Activated CD8-positive, alpha-beta memory T cell treated with anti-CD3 and anti-CD28 coated beads, Interleukin-2, amount 50 U/mL, for 1 hour (primary cell): Measurements from ENCODE around the gene TJP1.
"Not testable (repeated sequence)": the region's sequence is repeated elsewhere in the genome, so short reads cannot be mapped to it uniquely, and the experiment has no call there.

Source experiments
- DNase-seq: peaks from one replicate; pipeline ENCODE4 v3.0.0-alpha.2; 2020; ENCODE audit errors: extremely low read depth

Gene TJP1

DNA sequence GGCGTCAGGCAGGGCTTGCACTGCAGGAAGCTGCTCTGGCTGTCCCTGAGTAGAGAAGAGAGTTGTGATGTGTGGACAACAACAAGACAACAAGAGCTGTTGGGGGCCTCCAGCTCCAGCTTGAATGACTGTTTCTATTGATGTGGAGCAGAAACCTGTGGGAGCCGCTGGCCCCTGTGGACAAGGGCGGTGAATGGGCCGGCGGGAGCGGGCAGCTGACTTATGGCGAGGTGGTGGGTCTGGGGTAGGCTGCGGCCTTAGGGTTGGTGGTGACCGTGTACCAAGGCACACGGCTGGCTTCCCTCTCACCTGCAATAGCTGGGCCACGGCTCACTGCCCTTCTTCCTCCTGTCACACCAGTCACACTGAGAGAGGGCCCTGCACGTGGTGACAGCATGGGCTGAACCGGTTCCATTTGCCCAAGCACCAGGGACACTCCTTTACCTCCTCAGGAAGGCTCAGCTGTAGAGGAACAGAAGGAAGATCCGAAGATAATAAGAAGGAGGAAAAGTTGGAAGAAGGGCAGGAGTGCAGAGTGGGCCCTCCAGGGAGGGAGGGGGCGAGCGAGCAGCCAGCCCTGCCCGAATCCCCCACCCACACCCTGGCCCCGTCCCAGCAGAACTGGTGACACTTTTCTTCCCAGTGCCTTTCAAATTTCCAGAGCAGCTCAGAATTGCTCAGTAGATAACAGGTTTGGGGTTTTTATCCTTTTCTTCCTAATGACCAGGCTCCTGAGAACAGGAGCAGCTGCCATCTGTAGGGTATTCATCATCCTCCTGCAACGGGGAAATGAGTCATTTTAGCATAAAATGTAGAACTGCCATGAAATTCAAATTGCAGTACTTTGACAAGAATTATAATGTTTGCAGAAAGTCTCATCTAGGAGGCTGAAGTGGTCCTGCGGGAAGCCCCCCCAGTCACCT, 136.9 kb downstream of the TJP1 start:
- no peak for DNase-seq

DNA sequence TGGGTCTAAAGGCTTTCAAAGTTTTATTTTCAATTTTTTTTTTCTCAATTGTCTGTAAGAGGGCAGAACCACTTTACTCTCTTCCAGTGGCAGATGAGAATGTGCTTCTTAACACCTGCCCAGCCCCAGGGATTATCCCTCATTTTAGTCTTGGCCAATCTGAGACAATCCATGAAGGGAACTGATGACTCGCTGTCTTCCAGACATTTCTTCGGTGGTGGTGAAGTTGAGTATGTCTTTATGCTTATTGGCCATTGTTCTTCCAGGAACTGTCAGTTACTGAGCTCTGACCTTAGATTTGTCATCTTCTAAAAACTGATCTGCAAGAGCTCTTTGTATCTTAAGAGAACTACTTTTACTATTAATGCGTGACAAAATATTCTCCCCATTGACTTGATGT, 139.5 kb downstream of the TJP1 start:
- DNase-seq, result no peak

DNA sequence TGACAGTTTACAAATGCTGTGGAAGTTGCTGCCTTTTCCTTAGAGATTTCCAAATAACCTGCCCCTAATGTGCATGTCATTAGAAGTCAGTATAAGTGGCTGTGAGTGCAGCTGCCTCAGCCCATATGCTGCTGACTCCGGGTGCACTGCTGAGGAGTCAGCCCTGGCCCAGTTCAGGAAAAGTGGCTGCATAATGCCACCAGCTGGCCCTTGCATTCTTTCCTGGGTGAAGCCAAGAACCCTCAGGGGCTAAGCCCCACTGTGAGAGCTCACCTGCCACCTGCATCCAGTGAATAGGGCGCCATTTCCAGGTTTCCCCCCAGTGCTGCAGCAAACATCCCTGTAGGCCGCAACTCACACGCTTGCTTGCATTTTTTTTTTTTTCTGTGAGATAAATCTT, 139.9 kb downstream of the TJP1 start:
- DNase-seq, result no peak

DNA sequence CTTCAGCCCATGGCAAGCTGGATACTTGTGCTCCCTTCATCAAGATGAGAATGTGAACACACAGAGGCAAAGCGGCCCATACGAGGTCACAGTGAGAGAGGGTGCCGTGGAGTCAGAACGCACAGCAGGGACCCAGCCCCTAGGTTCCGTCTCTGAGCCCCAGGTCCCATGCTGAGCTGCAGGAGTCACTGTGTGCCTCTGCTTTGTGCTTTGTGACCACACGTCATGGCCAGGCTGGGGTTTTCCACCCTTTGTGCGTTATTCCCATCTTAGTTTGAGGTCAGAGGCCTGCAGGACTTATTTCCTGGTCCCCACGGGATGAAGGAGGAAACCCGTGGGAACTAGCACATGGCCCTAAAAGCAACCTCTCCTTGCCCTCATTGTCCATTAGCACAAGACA, 140.3 kb downstream of the TJP1 start:
- DNase-seq, result no peak

DNA sequence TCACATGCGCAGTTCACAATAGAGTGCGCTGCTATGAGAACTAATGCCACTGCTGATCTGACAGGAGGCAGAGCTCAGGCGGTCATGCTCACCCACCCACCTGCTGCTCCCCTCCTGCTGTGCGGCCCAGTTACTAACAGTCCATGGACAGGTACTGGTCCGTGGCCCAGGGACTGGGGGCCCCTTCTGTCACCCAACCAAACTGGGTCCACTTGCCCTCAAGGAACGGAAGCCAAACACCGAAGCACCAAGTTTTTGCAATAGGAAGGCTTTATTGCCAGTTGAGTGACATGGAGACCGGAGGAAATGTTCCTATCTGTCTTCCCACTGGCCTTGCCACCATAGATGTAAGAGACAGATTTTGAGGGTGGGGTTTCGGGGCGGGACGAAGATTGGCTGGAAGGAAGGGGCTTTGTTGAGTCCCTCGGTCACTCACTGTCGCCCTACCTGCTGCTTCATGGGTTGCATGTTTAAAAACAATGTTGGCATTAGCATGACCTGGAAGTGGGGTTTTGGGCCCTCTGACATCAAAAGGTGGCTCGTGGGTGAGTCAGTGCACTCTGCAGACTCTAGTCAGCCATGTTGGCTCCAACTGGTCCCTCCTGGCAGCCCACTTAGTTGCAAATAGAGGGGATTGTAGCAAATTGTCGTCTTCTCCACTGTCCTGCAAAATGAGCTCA, 141.0 kb downstream of the TJP1 start:
- no peak for DNase-seq

DNA sequence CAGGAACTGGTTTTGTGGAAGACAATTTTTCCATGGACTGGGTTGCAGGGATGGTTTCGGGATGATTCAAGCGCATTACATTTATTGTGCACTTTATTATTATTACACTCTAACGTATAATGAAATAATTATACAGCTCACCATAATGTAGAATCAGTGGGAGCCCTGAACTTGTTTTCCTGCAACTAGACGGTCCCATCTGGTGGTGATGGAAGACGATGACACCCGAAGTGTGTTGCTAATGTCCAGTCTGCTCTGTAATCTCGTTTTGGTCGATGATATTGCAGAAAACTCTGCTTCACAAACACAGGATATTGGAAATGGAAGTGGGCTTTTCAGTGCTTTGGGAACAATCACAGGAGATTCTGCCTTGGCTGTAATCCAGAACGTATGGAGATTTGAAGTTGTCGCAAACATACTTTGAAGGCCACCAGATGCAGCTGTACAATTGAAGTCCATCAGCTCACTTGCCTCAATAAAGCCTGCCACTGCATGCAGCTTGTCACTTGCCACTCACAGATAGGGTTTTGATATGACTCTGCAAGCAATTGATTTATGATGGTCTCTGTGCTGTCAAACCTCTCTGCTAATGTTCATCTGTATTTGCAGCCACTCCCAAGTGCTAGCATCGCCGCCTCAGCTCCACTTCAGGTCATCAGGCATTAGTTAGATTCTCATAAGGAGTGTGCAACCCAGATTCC, 141.7 kb downstream of the TJP1 start:
- DNase-seq, result no peak

DNA sequence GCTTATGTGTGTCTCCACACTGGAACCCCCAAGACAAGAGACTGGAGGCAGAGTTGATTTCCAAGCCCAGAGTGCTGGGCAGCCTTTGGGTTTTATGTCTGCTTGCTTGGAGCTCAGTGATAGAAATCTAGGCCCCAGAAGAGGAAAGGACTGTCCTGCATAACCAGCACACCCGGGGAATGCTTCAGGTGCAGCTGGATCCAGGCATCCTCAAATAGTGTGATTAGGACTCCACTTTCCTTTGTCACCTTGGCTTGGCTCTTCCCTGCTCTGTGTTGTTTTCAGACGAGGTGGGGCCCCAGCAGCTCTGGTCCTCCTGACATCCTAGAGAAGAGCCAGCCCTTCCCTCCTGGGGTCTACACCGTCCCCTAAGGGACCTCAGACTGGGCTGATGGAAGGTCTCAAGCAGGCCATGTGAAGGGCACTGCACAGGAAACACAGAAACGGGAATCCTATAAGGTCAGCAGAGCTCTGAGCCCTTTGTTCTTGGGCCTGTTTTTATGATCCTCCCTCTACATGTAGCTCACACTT, 143.7 kb downstream of the TJP1 start:
- DNase-seq, result no peak

DNA sequence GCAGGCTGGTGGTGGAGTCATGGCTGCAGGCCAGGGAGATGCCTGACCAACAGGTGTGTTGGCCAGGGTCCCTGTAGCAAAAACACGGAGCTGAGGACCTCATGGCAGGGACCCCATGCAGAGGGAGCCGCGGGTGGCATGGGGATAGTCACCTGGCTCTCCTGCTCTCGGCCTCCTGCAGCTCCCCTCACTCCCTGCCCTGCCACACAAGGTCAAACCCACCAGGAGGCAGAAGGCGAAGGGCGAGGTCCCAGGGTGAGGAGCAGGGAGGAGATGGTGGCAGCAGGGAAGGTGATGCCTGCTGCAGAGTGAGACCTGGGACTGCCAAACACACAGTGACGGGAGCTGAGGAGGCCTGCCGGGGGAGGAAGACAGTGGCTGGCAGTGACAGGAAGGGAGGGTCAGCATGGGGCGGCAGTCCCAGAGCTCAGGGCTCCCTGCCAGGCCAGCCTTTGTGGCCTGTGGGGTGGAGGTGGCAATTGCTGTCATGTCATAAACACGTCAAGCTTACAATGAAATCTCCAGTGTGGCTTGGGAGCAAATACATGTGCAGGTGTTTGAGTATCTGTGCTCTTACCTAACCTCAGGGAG, 144.3 kb downstream of the TJP1 start:
- DNase-seq, result no peak

DNA sequence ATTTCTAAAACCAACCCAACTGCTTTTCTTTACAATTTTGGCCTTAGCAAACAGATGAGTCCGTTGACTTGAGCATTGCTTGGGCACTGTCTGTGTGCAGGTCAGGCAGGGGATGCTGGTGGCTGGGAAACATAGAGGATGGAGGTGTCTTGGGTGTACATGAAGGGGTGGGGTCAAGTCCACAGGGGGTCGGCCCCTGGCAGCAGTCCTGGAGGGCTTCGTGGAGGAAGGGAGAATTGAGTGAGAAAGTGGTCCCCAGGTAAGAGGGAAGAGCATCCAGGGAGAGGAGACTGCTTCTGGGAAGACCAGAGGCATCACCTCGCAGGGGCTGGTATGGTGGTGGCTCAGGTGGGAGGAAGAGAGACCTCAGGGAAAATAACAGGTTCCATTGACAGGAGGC, 144.8 kb downstream of the TJP1 start:
- no peak for DNase-seq

DNA sequence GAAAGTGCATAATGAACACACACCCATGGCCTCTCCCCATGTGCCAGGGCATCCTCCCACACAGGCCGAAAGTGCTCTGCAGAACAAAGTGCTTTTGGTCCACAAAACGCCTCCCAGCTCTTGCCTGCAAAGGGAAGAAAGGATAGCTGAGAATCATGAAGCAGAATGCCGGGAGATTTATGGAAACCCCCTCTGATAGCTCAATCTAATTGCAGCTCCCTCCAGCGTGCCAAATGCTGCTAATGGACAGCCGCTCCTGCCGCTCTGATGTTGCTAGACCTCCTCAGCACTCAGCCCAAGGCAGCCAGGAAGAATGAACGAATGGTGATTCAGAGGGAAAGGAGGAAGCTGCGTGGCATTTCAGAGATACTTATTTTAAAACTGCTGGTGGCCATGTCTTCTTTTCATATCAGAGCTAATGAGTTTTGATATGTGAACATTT, 145.3 kb downstream of the TJP1 start:
- DNase-seq, result no peak

DNA sequence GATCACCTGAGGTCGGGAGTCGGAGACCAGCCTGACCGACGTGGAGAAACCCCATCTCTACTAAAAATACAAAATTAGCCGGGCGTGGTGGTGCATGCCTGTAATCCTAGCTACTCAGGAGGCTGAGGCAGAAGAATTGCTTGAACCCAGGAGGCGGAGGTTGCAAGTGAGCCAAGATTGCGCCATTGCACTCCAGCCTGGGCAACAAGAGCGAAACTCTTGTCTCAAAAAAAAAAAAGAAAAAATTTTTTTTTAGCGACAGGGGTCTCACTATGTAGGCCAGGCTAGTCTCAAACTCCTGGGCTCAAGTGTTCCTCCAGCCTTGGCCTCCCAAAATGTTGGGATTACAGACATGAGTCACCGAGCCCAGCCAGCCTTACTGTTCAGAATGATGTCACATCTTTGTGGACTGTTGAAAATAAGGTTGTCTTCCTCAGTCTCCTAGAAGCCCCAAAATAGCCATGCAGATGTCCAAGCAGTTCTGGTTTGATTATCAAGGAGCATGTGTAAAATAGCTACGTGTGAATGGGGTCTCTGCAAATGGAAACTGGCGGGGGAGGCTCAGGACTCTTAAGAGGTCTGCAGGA, 145.8 kb downstream of the TJP1 start:
- DNase-seq, result not testable (repeated sequence)

DNA sequence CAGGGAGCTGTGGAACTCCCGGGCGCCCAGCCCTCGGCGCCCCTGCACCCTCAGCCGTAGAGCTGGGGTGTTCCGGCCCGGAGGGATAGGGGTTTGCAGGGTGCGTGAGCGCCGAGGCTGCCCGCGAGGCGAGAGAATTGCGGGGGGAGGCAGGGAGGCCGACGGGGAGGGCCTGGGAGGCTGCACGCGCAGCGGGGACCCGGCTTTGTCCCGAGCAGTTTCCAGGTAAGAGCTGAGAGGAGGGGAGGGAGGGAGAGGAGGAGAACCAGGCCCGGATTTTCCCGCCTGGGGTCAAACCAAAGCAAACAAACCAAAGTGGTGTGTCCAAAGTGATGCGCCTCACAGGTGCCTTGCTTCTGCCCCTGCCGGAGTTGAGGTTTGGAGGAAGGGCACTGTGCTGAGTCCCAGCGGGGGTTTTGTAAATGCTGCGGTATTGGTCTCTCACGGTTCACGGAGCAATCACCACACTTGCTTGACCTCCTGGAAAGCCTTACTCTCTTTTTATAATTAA, 146.4 kb downstream of the TJP1 start:
- DNase-seq, result no peak

DNA sequence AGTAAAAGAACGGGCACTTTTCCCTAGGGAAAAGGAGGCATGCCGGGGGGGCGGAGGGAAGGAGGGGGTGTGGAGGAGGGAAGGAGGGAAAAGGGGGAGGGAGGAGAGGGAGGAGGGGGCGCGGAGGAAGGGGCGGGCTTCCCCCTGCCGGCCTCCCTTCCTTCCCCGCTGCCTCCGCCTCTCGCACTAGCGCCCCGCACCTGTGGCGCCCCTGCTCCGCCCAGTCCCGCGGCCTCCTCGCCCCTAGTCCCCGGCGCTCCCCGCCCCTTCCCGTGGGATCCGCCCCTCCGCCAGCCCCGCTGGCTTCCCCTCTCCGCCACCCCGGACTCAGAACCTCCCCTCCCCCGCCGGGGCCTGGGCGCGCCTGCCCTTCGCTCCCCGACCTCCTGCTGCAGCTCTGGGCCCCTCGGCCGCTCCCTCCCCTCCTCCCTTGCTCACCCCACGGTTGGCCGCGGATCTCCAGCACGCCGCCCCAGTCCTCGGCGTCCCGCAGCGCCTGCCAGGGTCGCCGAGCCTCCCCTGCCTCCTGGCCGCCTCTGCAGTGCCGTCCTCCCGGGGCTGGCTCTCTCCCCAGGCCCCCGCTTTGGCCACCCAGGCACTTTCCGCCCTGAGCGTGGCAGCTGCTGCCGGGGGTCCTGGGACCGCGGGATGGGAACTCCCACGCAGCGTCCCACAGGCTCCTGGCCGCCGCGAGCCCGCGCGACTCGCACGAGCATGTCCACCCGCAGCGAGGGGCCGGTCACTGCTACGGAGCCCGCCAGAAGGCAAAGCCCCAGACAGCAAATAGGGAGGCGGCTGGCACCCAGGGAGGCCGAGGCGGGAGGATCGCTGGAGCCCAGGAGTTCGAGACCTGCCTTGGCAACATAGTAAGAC, 147.4 kb downstream of the TJP1 start:
- DNase-seq, result no peak

DNA sequence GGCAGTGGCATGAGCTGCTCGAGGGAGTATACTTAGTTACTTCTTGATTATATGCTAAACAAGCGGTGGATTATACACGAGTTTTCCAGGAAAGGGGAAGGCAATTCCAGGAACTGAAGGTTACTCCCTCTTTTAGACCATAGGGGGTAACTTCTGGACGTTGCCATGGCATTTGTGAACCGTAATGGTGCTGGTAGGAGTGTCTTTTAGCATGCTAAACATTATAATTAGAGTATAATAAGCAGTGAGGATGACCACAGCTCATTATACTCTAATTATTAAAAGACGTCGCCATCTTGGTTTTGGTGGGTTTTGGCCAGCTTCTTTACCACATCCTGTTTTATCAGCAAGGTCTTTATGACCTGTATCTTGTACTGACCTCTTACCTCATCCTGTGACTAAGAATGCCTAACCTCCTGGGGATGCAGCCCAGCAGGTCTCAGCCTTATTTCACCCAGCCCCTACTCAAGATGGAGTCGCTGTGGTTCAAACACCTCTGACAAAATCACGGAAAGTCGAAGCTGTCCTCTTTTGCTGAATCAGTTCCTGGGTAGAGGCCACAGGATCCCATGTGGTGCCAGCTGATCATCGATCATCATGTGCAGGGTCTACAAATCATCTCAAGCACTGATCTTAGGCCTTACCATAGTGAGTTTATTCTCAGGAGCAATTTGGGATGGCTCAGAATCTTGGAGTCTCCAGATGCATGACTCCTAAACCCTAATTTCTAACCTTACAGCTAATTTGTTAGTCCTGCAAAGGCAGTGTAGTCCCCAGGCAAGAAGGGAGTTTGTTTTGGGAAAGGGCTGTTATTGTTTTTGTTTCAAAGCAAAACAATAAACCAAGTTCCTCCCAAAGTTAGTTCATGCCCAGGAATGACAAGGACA, 149.1 kb downstream of the TJP1 start:
- DNase-seq, result no peak

DNA sequence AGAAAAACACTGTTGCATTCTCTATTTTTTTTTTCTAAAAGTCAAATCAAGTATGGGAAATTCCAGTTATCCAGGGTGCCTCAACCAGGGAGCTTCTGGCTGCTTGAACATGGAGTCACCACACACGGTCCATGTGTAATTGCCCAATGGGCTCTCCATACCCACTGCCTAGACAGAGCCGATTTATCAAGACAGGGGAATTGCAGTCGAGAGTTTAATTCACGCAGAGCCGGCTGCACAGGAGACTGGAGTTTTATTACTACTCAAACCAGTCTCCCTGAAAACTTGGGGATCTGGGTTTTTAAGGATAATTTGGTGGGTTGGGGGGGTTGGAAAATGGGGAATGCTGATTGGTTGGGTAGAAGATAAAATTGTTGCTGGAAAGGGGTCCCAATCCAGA, 149.8 kb downstream of the TJP1 start:
- no peak for DNase-seq

DNA sequence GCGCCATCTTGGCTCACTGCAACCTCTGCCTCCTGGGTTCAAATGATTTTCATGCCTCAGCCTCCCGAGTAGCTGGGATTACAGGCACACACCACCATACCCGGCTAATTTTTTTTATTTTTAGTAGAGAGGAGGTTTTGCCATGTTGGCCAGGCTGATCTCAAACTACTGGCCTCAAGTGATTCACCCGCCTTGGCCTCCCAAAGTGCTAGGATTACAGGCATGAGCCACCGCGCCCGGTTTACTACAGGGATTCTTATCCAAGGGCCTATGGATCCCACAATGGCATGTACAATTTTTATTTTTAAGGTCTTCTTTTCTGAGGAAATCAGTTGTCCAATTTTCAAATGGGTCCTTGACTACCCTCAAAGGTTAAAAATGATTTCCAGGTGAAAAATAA, 150.2 kb downstream of the TJP1 start:
- DNase-seq, result not testable (repeated sequence)

DNA sequence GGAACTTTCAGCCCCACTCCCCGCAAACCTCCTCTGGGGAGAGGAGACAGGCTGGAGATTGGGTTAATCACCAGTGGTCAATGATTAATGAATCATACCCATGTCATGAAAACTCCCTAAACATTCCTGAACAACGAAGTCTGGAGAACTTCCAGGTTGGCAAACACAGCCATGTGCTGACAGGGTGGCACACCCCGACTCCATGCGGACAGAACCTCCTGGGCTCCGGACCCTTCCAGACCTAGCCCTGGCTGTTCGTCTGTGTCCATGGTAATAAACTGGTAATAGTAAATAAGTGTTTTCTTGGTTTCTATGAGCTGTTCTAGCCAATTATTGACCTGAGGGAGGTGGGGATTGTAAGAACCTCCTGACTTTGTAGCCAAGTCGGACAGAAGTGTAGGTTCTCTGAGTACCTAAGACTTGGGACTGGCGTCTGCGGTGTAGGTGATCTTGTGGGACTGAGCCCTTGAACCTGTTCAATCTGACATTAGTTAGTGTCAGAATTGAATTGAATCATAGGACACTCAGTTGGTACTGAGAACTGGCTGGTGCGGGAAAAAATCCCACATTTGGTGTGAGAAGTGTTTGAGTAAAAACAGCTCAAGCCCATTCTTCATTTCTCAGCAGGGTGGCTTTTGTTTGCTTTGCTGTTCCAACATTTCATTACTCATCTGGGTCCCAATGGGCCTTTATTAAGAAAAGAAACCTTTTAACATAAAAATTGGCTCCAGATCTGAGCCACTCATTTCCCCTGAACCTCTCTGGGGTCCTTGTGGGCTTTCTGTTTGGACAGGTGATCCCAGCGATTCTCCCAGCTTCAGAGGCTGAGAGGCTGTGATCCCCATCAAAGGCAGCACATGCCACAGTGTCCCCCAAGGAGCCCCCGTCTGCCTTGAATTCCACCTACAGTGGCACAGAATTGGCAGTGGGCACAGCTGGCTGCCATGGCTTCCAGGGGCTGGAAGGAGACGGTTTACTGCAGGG, 151.0 kb downstream of the TJP1 start:
- no peak for DNase-seq

DNA sequence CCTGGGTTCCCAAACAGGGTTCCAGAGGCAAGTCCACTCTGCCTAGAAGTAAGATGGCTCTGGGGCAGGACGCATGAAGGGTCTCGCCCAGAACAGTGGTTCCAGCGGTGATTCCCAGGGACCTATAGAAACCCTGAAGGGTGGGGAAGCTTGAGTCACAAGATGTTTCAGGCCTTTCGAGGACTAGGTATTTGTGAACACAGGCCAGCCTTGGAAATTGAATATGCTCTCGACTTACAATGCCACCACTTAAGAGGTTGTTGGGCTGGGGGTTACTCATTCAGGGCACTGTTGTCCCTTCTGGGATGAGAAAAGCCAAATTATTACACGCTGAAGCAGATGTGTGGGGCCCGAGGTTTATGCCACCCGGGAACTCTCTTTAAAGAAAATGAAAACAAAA, 152.0 kb downstream of the TJP1 start:
- no peak for DNase-seq
